ENCODE results near the gene AP1S2. TPM values are rescaled to one million over a fixed set of nuclear protein-coding genes. Genes with fewer than 3 reads are reported as not detected.
A peak's percentile ranks its signal among the peaks of the same experiment; 100 is the strongest.

The AP1S2 gene
- total RNA-seq, 1 experiment from 2014 or later, result 367 TPM

GRCh38 chrX:15855568-15856221 is 1.1 kb upstream of the AP1S2 start:
- peak overlapping the region; percentile 69 for H3K9ac ChIP-seq (ENCODE audit: extremely low read depth, insufficient read length, low read length)
- H3K18ac ChIP-seq (ENCODE audit: insufficient read length, low read depth, low read length), result no peak overlapping the region

More at GRCh38 chrX:15855568-15856221, 1.1 kb upstream of the AP1S2 start:
- H2BK20ac ChIP-seq (ENCODE audit: low read depth, low read length, poor library complexity, severe bottlenecking), result no peak overlapping the region
- Mint-ChIP-seq H3K4me1 (peaks cover 38 to 40% of the 10 kb centered on the region in 2 experiments), H3K36me3 (ENCODE audit: insufficient read depth in 1 of 3, low read depth in 3 of 3) (peaks cover 26 to 34% (median 30%) of the 10 kb centered on the region in 3 experiments; a peak in 6 of 7 replicates), H3K9me3 (peaks cover 0 to 2% of the 10 kb centered on the region in 2 experiments; a peak in 3 of 5 replicates), H3K27ac (peak overlapping the region; percentile 98 to 99 (median 98)), H3K4me3 (peak overlapping the region; percentile 93), H3K27me3 (ENCODE audit: low read depth) (no peaks in the 10 kb centered on the region)
- no peaks in the 10 kb centered on the region for H3K9me3 ChIP-seq (ENCODE audit: control insufficient read depth, low read depth, low read length)
- no peak overlapping the region; the same call in 1 of the 2 replicates for H2BK15ac ChIP-seq (ENCODE audit: low read depth, low read length)
- H3K79me2 ChIP-seq (ENCODE audit: insufficient read depth, low read length), result peaks cover 25% of the 10 kb centered on the region
- H3K27ac ChIP-seq (ENCODE audit: insufficient read length, low read depth, low read length), result peak overlapping the region; percentile 88
- TF ChIP-seq CTCF (conservative IDR thresholded peaks at IDR 0.05), result no peak
- H3K23ac ChIP-seq (ENCODE audit: insufficient read length, low read depth, low read length), result no peak overlapping the region
- no peak overlapping the region for H2AFZ ChIP-seq (ENCODE audit: low read length)
- no peak overlapping the region for H3K4ac ChIP-seq (ENCODE audit: low read depth, low read length)
- H2BK120ac ChIP-seq (ENCODE audit: low read depth, low read length, poor library complexity, severe bottlenecking), result no peak overlapping the region
- no peaks in the 10 kb centered on the region; the same call in 1 of the 2 replicates for H3K4me1 ChIP-seq (ENCODE audit: insufficient read depth, low read length)
- H3K79me1 ChIP-seq (ENCODE audit: insufficient read depth, low read depth, low read length, poor library complexity, severe bottlenecking), result no peaks in the 10 kb centered on the region
- peaks cover 19% of the 10 kb centered on the region for H3K23me2 ChIP-seq (ENCODE audit: insufficient read length, low read depth, low read length, poor library complexity, severe bottlenecking)
- peak overlapping the region; percentile 99 for H3K4me2 ChIP-seq (ENCODE audit: insufficient read depth, insufficient read length, low read length)
- WGBS (ENCODE audit: extremely low coverage, insufficient read length, low lambda C conversion rate), result no CpG with 5 or more reads among the region's 16 CpGs
- H2BK12ac ChIP-seq (ENCODE audit: insufficient read length, low read depth, low read length), result no peak overlapping the region
- H2AK5ac ChIP-seq (ENCODE audit: insufficient read length, low read length), result no peak overlapping the region
- 0 out of 2 replicates have a peak overlapping the region, but pooled peaks have one; percentile 53 for H3K14ac ChIP-seq (ENCODE audit: insufficient read depth, low read length)
- H4K5ac ChIP-seq (ENCODE audit: insufficient read length, low read depth, low read length), result no peak overlapping the region
- H4K8ac ChIP-seq (replicated peaks; ENCODE audit: insufficient read length, low read depth, low read length), result no peak overlapping the region
- no peaks in the 10 kb centered on the region for H4K20me1 ChIP-seq (ENCODE audit: control insufficient read depth, insufficient read depth, insufficient read length)
- H3K27me3 ChIP-seq (ENCODE audit: insufficient read depth, low read length), result no peaks in the 10 kb centered on the region
- no peak for DNase-seq
- H2BK5ac ChIP-seq (ENCODE audit: insufficient read length, low read length), result no peak overlapping the region
- no peak overlapping the region for H3T11ph ChIP-seq (ENCODE audit: low read length)
- H3K56ac ChIP-seq (ENCODE audit: insufficient read length, low read depth, low read length), result no peak overlapping the region
- H4K91ac ChIP-seq (ENCODE audit: insufficient read length, low read depth, low read length), result no peak overlapping the region
